ENCODE measurements around the gene GABRP. TPM values are rescaled to one million over a fixed set of nuclear protein-coding genes. Genes with fewer than 3 reads are reported as not detected.

The GABRP gene
- total RNA-seq, 1 donor, result under 0.01 TPM

DNA sequence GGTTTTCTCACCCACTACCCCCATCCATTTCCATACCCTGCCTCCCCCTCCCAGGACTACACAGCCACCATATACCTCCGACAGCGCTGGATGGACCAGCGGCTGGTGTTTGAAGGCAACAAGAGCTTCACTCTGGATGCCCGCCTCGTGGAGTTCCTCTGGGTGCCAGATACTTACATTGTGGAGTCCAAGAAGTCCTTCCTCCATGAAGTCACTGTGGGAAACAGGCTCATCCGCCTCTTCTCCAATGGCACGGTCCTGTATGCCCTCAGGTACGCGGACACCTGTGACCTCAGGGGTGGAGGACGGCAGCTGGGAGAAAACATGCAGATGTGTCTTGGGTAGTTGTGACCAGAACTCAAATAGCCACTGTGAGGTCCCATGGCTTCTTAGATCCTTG lies 11.6 kb downstream of the GABRP start:
- H2AFZ ChIP-seq (ENCODE audit: low read length), result no peak overlapping the region
- H4K20me1 ChIP-seq (ENCODE audit: insufficient read depth, low read length), result no peaks in the 10 kb centered on the region
- no peaks in the 10 kb centered on the region for H3K4me1 ChIP-seq (ENCODE audit: insufficient read depth, low read length)
- H3K4me3 ChIP-seq (ENCODE audit: insufficient read depth, low read length), result no peak overlapping the region
- no peak for DNase-seq (ENCODE audit: insufficient read length, low spot score, missing footprints)
- H3K4me2 ChIP-seq (ENCODE audit: insufficient read depth, low read length), result no peak overlapping the region
- TF ChIP-seq, protein P1, sequence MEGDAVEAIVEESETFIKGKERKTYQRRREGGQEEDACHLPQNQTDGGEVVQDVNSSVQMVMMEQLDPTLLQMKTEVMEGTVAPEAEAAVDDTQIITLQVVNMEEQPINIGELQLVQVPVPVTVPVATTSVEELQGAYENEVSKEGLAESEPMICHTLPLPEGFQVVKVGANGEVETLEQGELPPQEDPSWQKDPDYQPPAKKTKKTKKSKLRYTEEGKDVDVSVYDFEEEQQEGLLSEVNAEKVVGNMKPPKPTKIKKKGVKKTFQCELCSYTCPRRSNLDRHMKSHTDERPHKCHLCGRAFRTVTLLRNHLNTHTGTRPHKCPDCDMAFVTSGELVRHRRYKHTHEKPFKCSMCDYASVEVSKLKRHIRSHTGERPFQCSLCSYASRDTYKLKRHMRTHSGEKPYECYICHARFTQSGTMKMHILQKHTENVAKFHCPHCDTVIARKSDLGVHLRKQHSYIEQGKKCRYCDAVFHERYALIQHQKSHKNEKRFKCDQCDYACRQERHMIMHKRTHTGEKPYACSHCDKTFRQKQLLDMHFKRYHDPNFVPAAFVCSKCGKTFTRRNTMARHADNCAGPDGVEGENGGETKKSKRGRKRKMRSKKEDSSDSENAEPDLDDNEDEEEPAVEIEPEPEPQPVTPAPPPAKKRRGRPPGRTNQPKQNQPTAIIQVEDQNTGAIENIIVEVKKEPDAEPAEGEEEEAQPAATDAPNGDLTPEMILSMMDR (IDR thresholded peaks at IDR 0.05; ENCODE audit: extremely low read depth, low read depth, low read length), result no peak
- no peaks in the 10 kb centered on the region for H3K9me3 ChIP-seq (ENCODE audit: low read depth, low read length)
- H3K36me3 ChIP-seq (ENCODE audit: insufficient read depth, low read length), result no peaks in the 10 kb centered on the region
- H3K27ac ChIP-seq (ENCODE audit: low read depth, low read length), result no peak overlapping the region
- no peaks in the 10 kb centered on the region for H3K27me3 ChIP-seq (ENCODE audit: insufficient read depth, low read length)
- no peaks in the 10 kb centered on the region for H3K79me2 ChIP-seq (ENCODE audit: insufficient read depth, low read length)

DNA sequence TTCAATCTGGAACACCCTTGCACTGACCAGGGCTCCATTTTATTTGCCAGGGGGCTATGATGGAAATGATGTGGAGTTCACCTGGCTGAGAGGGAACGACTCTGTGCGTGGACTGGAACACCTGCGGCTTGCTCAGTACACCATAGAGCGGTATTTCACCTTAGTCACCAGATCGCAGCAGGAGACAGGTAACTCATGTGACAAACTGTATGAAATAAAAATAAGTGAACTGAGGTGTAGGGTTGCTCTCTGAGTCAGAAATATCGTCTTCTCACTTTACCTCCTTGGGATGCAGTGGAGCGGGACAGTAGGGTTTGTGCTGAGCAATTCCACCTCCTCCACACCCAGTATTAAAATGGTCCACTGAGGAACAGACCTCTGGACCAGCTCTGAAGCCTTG lies 22.1 kb downstream of the GABRP start:
- Histone ChIP-seq H3K9me3 (ENCODE audit: low read depth, low read length) (no peaks in the 10 kb centered on the region), H4K20me1 (ENCODE audit: insufficient read depth, low read length) (no peaks in the 10 kb centered on the region), H3K4me3 (ENCODE audit: insufficient read depth, low read length) (no peak overlapping the region), H3K4me2 (ENCODE audit: insufficient read depth, low read length) (no peak overlapping the region), H3K27me3 (ENCODE audit: insufficient read depth, low read length) (no peaks in the 10 kb centered on the region), H3K27ac (ENCODE audit: low read depth, low read length) (no peak overlapping the region), H3K36me3 (ENCODE audit: insufficient read depth, low read length) (no peaks in the 10 kb centered on the region), H2AFZ (ENCODE audit: low read length) (no peak overlapping the region), H3K79me2 (ENCODE audit: insufficient read depth, low read length) (no peaks in the 10 kb centered on the region), H3K4me1 (ENCODE audit: insufficient read depth, low read length) (no peaks in the 10 kb centered on the region)
- no peak for DNase-seq (ENCODE audit: insufficient read length, low spot score, missing footprints)
- TF ChIP-seq, protein P1 (IDR thresholded peaks at IDR 0.05; ENCODE audit: extremely low read depth, low read depth, low read length), result no peak

DNA sequence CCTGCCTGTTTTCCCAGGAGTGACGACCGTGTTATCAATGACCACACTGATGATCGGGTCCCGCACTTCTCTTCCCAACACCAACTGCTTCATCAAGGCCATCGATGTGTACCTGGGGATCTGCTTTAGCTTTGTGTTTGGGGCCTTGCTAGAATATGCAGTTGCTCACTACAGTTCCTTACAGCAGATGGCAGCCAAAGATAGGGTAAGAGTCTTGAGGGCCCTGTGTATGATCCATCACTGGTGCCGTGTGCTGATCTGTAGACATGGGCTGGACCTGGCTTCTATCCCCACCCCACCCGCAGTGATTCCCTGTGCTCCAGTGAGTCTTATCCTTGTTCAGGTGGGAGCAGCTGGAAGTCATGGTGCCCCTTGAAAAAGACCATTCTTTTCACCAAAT lies 26.0 kb downstream of the GABRP start:
- no peak overlapping the region for H3K4me3 ChIP-seq (ENCODE audit: insufficient read depth, low read length)
- H3K4me1 ChIP-seq (ENCODE audit: insufficient read depth, low read length), result no peaks in the 10 kb centered on the region
- DNase-seq (ENCODE audit: insufficient read length, low spot score, missing footprints), result peak; percentile 52
- H3K9me3 ChIP-seq (ENCODE audit: low read depth, low read length), result no peaks in the 10 kb centered on the region
- H3K4me2 ChIP-seq (ENCODE audit: insufficient read depth, low read length), result no peak overlapping the region
- no peak overlapping the region for H2AFZ ChIP-seq (ENCODE audit: low read length)
- no peaks in the 10 kb centered on the region for H3K36me3 ChIP-seq (ENCODE audit: insufficient read depth, low read length)
- TF ChIP-seq, protein P1 (IDR thresholded peaks at IDR 0.05; ENCODE audit: extremely low read depth, low read depth, low read length), result peak; percentile 49
- no peaks in the 10 kb centered on the region for H3K79me2 ChIP-seq (ENCODE audit: insufficient read depth, low read length)
- no peaks in the 10 kb centered on the region for H4K20me1 ChIP-seq (ENCODE audit: insufficient read depth, low read length)
- no peak overlapping the region for H3K27ac ChIP-seq (ENCODE audit: low read depth, low read length)
- H3K27me3 ChIP-seq (ENCODE audit: insufficient read depth, low read length), result no peaks in the 10 kb centered on the region

DNA sequence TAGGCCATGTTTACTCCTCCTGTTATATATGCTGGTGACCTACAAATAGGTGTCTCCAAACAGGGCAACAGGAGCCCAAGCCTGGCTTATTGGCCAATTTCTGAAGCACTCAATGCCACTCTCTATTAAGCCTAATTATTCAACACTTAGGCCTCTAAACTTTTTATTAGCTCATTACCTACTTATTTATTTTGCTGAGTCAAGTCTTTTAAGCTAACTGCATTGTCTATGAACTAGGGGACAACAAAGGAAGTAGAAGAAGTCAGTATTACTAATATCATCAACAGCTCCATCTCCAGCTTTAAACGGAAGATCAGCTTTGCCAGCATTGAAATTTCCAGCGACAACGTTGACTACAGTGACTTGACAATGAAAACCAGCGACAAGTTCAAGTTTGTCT lies 28.2 kb downstream of the GABRP start:
- no peaks in the 10 kb centered on the region for H3K27me3 ChIP-seq (ENCODE audit: insufficient read depth, low read length)

More for the DNA sequence above, 28.2 kb downstream of the GABRP start:
- no peak overlapping the region for H3K27ac ChIP-seq (ENCODE audit: low read depth, low read length)
- H3K4me2 ChIP-seq (ENCODE audit: insufficient read depth, low read length), result no peak overlapping the region
- no peaks in the 10 kb centered on the region for H4K20me1 ChIP-seq (ENCODE audit: insufficient read depth, low read length)
- H3K36me3 ChIP-seq (ENCODE audit: insufficient read depth, low read length), result no peaks in the 10 kb centered on the region
- no peak overlapping the region for H3K4me3 ChIP-seq (ENCODE audit: insufficient read depth, low read length)
- no peak for DNase-seq (ENCODE audit: insufficient read length, low spot score, missing footprints)
- TF ChIP-seq, protein P1 (IDR thresholded peaks at IDR 0.05; ENCODE audit: extremely low read depth, low read depth, low read length), result no peak
- no peaks in the 10 kb centered on the region for H3K79me2 ChIP-seq (ENCODE audit: insufficient read depth, low read length)
- H3K9me3 ChIP-seq (ENCODE audit: low read depth, low read length), result no peaks in the 10 kb centered on the region
- H3K4me1 ChIP-seq (ENCODE audit: insufficient read depth, low read length), result no peaks in the 10 kb centered on the region
- no peak overlapping the region for H2AFZ ChIP-seq (ENCODE audit: low read length)
